ENCODE results near the gene HPGDS. TPM values are rescaled to one million over a fixed set of nuclear protein-coding genes. Genes with fewer than 3 reads are reported as not detected.
"Not testable (repeated sequence)": the region's sequence is repeated elsewhere in the genome, so short reads cannot be mapped to it uniquely, and the experiment has no call there.

Gene HPGDS
- total RNA-seq, 2 experiments from 2014 or later: 0.41 to 0.66 TPM

DNA sequence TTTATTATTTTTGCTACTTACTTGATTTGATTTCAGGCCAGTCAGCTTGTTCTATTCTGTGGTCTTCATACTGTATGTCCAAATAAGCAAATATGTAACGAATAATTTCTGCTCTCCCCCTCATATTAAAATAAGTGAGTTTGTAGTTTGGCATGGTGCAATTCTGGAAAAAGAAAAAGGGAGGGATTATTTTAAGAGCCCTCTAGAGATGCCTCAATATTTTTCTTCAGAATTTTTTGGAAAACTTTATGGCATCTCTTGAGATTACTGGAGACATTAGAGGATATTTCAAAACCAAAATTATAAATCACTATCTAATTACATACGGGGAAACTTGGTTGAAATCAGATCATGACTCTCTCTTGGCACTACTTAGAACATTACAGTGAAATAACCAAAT is 8.2 kb downstream of the HPGDS start:
- DNase-seq: no peak
- H3K27ac Mint-ChIP-seq: no peak overlapping the region
- H3K4me1 Mint-ChIP-seq: peaks cover 8% of the 10 kb centered on the region
- CTCF ChIA-PET: interaction anchor here (1.1 kb wide), 1 partner anchor 10 kb away, joined by 5 read pairs; no protein-coding TSS in a partner anchor
- no peaks in the 10 kb centered on the region for H3K36me3 Mint-ChIP-seq
- no peaks in the 10 kb centered on the region for H3K9me3 Mint-ChIP-seq (ENCODE audit: low read depth)
- H3K4me3 Mint-ChIP-seq: no peak overlapping the region
- ATAC-seq: no peak
- peaks cover 4% of the 10 kb centered on the region for H3K27me3 Mint-ChIP-seq

DNA sequence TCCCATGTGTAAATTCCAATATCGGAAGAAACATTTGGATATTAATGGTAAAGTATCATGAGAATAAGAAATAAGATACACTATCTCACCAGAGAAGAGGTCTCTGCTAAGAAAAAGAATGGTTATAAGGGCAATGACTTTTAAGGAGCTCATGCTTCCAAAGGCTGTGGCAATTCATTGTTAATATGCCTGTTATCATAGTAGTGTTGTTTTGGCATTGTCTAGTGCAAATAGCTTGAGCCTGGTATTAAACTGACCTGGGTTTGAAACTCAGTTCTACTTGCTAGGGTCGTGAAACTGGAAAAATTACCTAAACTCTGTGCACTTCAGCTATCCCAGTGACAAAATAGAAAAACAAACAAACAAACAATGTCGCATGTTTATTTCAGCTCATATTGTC is 8.8 kb downstream of the HPGDS start:
- H3K4me3 Mint-ChIP-seq: no peak overlapping the region
- no peaks in the 10 kb centered on the region for H3K9me3 Mint-ChIP-seq (ENCODE audit: low read depth)
- H3K27me3 Mint-ChIP-seq: peaks cover 4% of the 10 kb centered on the region
- ATAC-seq (no peak), DNase-seq (no peak)
- H3K4me1 Mint-ChIP-seq: peaks cover 4% of the 10 kb centered on the region
- CTCF ChIA-PET: interaction anchor here (1.1 kb wide), 1 partner anchor 10 kb away, joined by 5 read pairs; no protein-coding TSS in a partner anchor
- no peak overlapping the region for H3K27ac Mint-ChIP-seq
- no peaks in the 10 kb centered on the region for H3K36me3 Mint-ChIP-seq

DNA sequence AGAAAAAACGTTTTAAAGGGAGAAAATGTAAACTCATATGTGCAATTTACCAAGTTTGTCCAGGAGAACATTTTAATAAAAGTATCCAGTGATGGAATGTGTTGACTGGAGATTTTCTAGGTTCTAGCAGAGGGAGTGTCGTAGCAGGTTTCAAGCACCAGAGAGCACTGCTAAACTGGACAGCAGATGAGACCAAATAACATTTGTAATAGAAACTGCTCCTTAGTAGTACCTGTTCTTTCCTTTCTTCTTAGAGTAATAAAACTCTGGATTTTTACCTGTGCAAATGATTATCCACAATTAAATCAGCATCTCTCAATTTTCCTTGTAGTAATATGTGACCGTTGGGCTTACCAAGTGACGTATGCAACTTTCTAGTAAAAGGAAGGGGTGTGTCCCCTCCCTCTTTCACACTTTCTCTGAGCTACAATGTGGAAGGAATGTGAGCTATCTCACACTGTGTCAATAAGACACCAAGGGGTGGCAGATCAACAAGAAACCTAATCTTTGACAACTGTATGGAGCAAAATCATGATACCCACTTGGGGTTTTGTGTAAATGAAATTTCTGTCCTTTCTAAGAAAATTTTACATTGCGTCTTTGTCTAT is 9.5 kb downstream of the HPGDS start:
- Mint-ChIP-seq H3K4me1 (no peaks in the 10 kb centered on the region), H3K4me3 (no peak overlapping the region), H3K27me3 (peaks cover 4% of the 10 kb centered on the region), H3K27ac (no peak overlapping the region), H3K9me3 (ENCODE audit: low read depth) (peaks cover 2% of the 10 kb centered on the region), H3K36me3 (no peaks in the 10 kb centered on the region)
- CTCF ChIA-PET: interaction anchor here (1.1 kb wide), 1 partner anchor 9 kb away, joined by 5 read pairs; no protein-coding TSS in a partner anchor
- ATAC-seq (no peak), DNase-seq (no peak)

DNA sequence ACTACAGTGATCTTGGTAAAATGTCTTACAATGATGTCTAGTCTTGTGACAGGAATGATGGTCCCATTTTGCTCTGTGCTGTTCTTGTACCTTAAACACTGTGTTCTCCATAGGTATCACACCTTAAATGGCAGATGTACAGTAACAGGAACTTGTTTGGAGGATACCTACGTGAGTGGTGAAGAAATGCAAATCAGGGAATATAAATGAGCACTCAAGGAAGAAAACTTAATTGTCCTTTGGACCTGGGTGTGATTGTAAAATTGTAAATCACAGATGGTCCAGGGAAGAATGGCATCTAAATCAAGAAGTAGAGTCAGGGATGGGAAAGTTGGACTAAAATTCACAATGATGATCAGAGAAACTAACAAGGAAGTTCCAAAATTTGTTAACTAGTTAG is 12.7 kb downstream of the HPGDS start:
- CTCF ChIA-PET: no interaction called here
- Mint-ChIP-seq H3K4me3 (no peak overlapping the region), H3K9me3 (ENCODE audit: low read depth) (peaks cover 12% of the 10 kb centered on the region), H3K27ac (no peak overlapping the region), H3K36me3 (peaks cover 2% of the 10 kb centered on the region), H3K4me1 (no peaks in the 10 kb centered on the region), H3K27me3 (peaks cover 4% of the 10 kb centered on the region)
- no peak for DNase-seq
- ATAC-seq: no peak

DNA sequence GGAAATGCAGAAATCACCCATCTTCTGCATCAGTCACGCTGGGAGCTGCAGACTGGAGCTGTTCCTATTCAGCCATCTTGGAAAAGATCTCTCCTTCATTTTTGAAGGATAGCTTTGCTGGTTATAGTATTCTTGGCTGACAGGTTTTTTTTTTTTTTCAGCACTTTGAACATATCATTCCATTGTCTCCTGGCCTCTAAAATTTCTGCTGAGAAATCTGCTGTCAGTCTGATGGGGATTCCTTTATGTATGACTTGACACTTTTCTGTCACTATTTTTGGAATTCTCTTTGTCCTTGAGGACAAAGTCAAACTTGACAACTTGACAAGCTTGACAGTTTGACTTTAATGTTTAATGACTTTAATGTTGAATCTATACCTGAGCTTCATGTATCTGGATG is 16.8 kb downstream of the HPGDS start:
- no peak for DNase-seq
- Mint-ChIP-seq H3K4me1 (no peaks in the 10 kb centered on the region), H3K27ac (no peak overlapping the region), H3K9me3 (ENCODE audit: low read depth) (peaks cover 12% of the 10 kb centered on the region), H3K27me3 (peaks cover 4% of the 10 kb centered on the region), H3K4me3 (no peak overlapping the region), H3K36me3 (peaks cover 2% of the 10 kb centered on the region)
- CTCF ChIA-PET: no interaction called here
- no peak for ATAC-seq

DNA sequence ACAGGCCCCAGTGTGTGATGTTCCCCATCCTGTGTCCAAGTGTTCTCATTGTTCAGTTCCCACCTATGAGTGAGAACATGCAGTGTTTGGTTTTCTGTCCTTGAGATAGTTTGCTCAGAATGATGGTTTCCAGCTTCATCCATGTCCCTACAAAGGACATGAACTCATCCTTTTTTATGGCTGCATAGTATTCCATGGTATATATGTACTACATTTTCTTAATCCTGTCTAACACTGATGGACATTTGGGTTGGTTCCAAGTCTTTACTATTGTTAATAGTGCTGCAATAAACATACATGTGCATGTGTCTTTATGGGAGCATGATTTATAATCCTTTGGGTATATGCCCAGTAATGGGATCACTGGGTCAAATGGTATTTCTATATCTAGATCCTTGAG is 22.7 kb downstream of the HPGDS start:
- H3K27me3 Mint-ChIP-seq; H3K4me3 Mint-ChIP-seq; H3K4me1 Mint-ChIP-seq; ATAC-seq; DNase-seq; H3K36me3 Mint-ChIP-seq; H3K27ac Mint-ChIP-seq; CTCF ChIA-PET; H3K9me3 Mint-ChIP-seq (ENCODE audit: low read depth): not testable (repeated sequence)

DNA sequence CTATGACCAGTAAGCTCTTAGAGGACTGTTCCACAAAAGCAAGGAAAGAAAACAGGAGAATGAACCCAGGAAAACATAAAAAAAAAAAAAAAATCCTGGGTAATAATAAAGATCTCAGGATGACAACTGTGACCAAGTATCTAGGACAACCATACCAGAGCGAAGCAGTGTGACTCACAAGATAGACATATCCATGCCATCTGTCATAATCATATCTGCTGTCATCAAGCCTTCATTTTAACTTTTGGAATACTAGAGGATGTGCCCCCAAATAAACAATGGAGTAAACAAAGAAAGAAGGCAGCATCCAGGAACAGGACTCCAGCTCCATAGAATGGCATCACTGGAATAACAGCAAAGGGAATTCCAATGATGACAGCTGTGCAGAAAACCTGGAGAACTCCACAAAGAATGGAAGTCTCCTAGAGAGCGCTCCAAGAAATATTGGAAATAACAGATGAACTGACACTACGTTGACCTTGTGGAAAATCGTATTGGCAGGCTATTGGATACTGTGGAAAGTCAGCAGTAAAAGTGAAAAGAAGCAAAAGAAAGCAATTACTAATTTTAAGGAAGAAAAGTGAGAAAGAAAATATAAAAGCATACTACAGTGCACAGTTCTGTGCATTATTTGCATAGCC is 35.3 kb downstream of the HPGDS start:
- H3K4me3 Mint-ChIP-seq: no peak overlapping the region
- H3K27me3 Mint-ChIP-seq: no peaks in the 10 kb centered on the region
- H3K4me1 Mint-ChIP-seq: peaks cover 2% of the 10 kb centered on the region
- CTCF ChIA-PET: no interaction called here
- no peaks in the 10 kb centered on the region for H3K9me3 Mint-ChIP-seq (ENCODE audit: low read depth)
- no peak for DNase-seq
- no peak overlapping the region for H3K27ac Mint-ChIP-seq
- no peak for ATAC-seq
- H3K36me3 Mint-ChIP-seq: no peaks in the 10 kb centered on the region

DNA sequence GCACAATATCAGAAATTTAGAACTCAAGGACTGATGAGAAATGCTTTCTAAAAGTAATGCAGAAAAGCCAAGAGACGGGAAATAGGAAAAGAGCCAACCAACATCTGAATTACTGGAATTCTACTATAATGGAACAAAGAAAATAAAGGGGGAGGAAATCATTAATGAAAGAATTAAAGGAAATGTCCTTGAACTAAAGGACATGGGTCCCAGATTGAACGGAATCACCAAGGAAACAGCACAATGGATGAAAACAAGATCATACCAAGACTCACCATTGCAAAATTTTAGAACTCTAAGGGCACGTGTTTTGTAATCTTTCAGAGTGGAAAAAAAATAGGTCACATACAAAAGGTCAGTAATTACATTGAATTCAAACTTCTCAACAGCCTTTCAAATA is 35.9 kb downstream of the HPGDS start:
- no peak for ATAC-seq
- Mint-ChIP-seq H3K27ac (no peak overlapping the region), H3K27me3 (no peaks in the 10 kb centered on the region), H3K4me3 (no peak overlapping the region), H3K36me3 (no peaks in the 10 kb centered on the region), H3K4me1 (peaks cover 2% of the 10 kb centered on the region), H3K9me3 (ENCODE audit: low read depth) (no peaks in the 10 kb centered on the region)
- no peak for DNase-seq
- CTCF ChIA-PET: interaction anchor here (2.4 kb wide), 1 partner anchor 83 kb away, joined by 8 read pairs; no protein-coding TSS in a partner anchor

DNA sequence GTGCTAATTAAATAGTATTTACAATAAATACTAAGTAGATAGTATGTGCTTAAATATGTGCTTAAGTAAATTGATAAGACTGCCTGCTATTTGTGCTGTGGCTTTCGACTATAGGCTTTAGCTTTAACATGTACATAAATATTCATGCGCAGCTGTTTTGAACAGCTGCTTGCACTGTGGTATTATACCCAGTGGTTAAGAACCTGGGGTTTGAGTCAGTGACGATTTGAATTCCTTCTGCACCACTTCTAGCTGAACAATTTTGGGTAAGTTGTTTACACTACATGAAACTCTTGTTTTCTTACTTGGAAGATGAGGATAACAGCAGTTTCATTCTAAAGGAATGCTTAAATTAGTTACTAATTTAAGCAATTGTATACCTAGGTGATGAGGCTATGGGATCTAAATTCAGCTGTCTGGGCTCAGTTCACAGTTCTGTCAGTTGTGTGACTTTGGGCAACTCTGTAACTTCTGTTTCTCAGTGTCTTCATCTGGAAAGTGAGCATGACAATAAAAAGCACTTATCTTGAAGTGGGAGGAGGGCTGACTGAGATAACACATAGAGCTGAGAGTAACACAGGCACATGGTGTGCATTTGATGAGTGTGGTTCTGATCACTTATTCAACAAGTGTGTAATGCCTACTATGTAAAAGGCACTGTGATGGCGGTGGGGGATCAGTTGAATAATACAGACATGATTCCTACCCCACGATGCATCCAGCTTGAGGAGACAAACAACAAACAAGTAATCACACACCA is 37.0 kb downstream of the HPGDS start:
- no peak overlapping the region for H3K27ac Mint-ChIP-seq
- no peaks in the 10 kb centered on the region for H3K27me3 Mint-ChIP-seq
- no peaks in the 10 kb centered on the region for H3K9me3 Mint-ChIP-seq (ENCODE audit: low read depth)
- DNase-seq (no peak), ATAC-seq (no peak)
- H3K4me1 Mint-ChIP-seq: peaks cover 2% of the 10 kb centered on the region
- no peaks in the 10 kb centered on the region for H3K36me3 Mint-ChIP-seq
- CTCF ChIA-PET: interaction anchor here (2.4 kb wide), 1 partner anchor 84 kb away, joined by 8 read pairs; no protein-coding TSS in a partner anchor
- no peak overlapping the region for H3K4me3 Mint-ChIP-seq

DNA sequence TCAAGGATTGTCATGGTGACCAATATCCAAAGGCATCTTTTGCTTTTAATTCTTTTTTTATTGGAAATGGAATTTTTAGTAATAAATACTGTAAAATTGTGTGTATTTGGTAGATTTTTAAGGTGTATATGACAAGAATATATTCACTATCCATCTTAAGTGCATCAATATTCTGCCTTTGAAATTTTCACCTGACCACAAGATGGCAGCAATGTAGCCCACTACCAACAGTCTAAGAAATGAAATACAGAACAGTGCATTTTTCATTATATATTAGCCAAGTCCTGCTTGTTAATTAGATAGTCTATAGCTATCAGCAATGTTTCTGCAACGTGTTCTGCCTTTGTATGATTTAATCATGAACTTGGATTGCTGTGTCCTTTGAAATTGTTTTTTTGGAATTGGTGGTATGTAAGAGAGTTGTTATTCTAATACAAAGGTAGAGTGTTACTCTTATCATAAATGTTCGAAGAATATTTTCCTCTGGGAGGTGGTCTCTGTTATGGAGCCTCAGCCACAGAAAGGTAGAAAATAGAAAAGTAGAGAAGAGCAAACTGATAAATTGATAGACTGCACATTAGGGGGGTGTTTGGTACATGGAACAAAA is 38.2 kb downstream of the HPGDS start:
- no peak for DNase-seq
- Mint-ChIP-seq H3K4me3 (no peak overlapping the region), H3K27ac (no peak overlapping the region), H3K36me3 (no peaks in the 10 kb centered on the region), H3K27me3 (no peaks in the 10 kb centered on the region), H3K4me1 (peaks cover 2% of the 10 kb centered on the region), H3K9me3 (ENCODE audit: low read depth) (no peaks in the 10 kb centered on the region)
- CTCF ChIA-PET: interaction anchor here (2.4 kb wide), 1 partner anchor 85 kb away, joined by 8 read pairs; no protein-coding TSS in a partner anchor
- no peak for ATAC-seq

DNA sequence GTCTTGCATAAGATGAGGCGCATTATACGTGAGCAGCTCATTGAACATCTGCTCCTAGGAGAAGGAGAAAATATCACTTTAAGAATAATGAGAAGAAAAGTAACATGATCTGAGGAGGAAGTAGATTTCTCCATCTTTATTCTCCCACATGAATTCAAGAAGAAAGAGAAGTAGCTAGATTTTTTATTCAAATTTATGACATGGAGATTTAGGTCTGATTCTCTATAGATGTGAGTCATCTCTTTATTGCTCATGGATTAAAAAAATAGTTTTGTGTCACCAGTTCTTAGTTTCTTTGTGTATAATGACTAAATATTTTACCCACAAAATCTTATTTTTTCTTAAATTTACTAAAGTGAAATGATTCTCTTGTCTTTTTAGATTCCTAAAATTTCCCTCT is 40.4 kb downstream of the HPGDS start:
- DNase-seq (no peak), ATAC-seq (no peak)
- Mint-ChIP-seq H3K9me3 (ENCODE audit: low read depth) (no peaks in the 10 kb centered on the region), H3K36me3 (no peaks in the 10 kb centered on the region), H3K4me1 (peaks cover 2% of the 10 kb centered on the region), H3K4me3 (no peak overlapping the region), H3K27me3 (no peaks in the 10 kb centered on the region), H3K27ac (no peak overlapping the region)
- CTCF ChIA-PET: interaction anchor here (1.4 kb wide), 1 partner anchor 105 kb away, joined by 3 read pairs; no protein-coding TSS in a partner anchor

DNA sequence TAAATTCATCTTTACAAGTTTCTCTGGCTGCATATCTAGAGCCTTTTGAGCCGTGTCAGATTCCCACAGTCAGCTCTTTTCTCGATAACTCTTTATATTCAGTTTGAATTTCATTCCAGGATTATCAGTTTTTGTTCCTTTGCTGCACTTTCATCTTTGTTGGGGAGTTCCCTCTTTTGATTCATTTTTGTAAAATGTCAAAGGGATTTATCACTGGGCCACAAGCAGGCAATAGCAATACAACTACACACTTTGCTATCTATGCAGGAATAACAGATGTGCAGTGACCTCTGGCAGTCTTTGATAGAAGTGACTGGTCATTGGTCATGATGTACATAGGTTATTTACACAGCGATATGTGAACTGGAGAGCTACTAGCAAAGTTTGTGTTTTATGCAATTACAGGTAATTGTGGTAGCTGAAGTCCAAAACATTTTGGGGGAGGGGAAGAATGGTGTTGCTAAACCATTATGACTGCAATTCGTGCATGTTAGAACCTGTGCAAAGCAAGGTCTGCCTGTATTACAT is 43.8 kb downstream of the HPGDS start:
- ATAC-seq (no peak), DNase-seq (no peak)
- Mint-ChIP-seq H3K9me3 (ENCODE audit: low read depth) (no peaks in the 10 kb centered on the region), H3K36me3 (no peaks in the 10 kb centered on the region), H3K4me3 (no peak overlapping the region), H3K27me3 (no peaks in the 10 kb centered on the region), H3K27ac (no peak overlapping the region), H3K4me1 (no peaks in the 10 kb centered on the region)
- CTCF ChIA-PET: no interaction called here

DNA sequence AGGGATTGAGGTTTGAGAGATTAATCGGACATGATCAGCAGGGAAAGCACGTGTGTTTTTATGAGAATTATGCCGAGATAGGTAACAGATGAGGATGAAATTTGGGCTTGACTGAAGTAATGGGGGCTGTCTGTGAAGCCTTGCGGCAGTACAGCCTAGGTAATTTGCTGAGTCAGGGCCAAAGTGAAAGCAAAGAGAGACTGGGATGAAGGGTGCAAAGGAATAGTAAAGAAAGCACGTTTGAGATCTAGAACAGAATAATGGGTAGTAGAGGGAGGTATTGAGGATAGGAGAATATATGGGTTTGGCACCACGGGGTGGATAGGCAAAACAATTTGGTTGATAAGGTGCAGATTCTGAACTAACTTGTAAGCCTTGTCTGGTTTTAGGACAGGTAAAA is 47.2 kb downstream of the HPGDS start:
- H3K9me3 Mint-ChIP-seq (ENCODE audit: low read depth); CTCF ChIA-PET; ATAC-seq; H3K4me1 Mint-ChIP-seq; H3K27me3 Mint-ChIP-seq; H3K4me3 Mint-ChIP-seq; DNase-seq; H3K27ac Mint-ChIP-seq: not testable (repeated sequence)
- peaks cover 13% of the 10 kb centered on the region for H3K36me3 Mint-ChIP-seq
